Activated naive CD4-positive, alpha-beta T cell treated with anti-CD3 and anti-CD28 coated beads, Interleukin-2, amount 10 ng/mL, durations not matched to agents 5 hours and 36 hours (primary cell): ENCODE data around the gene HMGB4. TPM values are rescaled to one million over a fixed set of nuclear protein-coding genes. Genes with fewer than 3 reads are reported as not detected.

Experiments
- total RNA-seq, 2 experiments: library from RNA; stranded (reverse); gene quantifications; one replicate each; pipeline ENCODE4 v1.2.3, GENCODE V29; 2021

The HMGB4 gene, protein sequence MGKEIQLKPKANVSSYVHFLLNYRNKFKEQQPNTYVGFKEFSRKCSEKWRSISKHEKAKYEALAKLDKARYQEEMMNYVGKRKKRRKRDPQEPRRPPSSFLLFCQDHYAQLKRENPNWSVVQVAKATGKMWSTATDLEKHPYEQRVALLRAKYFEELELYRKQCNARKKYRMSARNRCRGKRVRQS
- not detected for total RNA-seq

GRCh38 chr1:33863779-33864178, at the start of gene HMGB4:
Gene HMGB4, plus strand, starts transcription at chr1:33864079. Its CDS starts 113 bp downstream, at chr1:33864192.

